ENCODE results near the gene TMC3.

GRCh38 chr15:81356252-81356651 lies 17.8 kb downstream of the TMC3 start:
- no peak for TF ChIP-seq POLR2AphosphoS5 (IDR thresholded peaks at IDR 0.05; ENCODE audit: low read depth, low read length)
- TF ChIP-seq GABPA (IDR thresholded peaks at IDR 0.05; ENCODE audit: low read depth), result no peak
- no peak for TF ChIP-seq REST (IDR thresholded peaks at IDR 0.05; ENCODE audit: low read depth, low read length)
- TF ChIP-seq PBX3 (IDR thresholded peaks at IDR 0.05), result no peak
